ENCODE data around the gene MORC2.

GRCh38 chr22:30923168-30923900 lies 45.2 kb downstream of the MORC2 start:
- TF ChIP-seq GABPA (tag; conservative IDR thresholded peaks at IDR 0.05; ENCODE audit: low read depth) (no peak), GTF2F1 (IDR thresholded peaks at IDR 0.05; ENCODE audit: low read depth, low read length) (no peak), CHD4 (IDR thresholded peaks at IDR 0.05; ENCODE audit: insufficient read depth, insufficient replicate concordance, low read depth, low read length, poor library complexity, severe bottlenecking) (no peak), ZC3H11A (IDR thresholded peaks at IDR 0.05; ENCODE audit: low read depth, low read length) (no peak)

All from K562 (cell line).